Pancreas (tissue), 10 donors: ENCODE data around the gene GPHN. TPM values are rescaled to one million over a fixed set of nuclear protein-coding genes. Genes with fewer than 3 reads are reported as not detected.

ENCODE experiments used
- ATAC-seq, 4 donors: fragments of 200-7000 bp; cut with Tn5 transposase; one replicate each; pipeline versions ENCODE4 v1.8.0 to v1.9.1; 2020; ENCODE audit warnings: mild to moderate bottlenecking in 4 of 4, moderate library complexity in 4 of 4
- DNase-seq, 6 donors: peaks; one replicate each; pipeline ENCODE4 v3.0.0-alpha.2; 2020
- FAIRE-seq: peaks from 2 replicates; lab custom pipeline; 2012; peaks lifted over from hg19 to GRCh38; lab: Jason Lieb, UNC
- H3K27ac ChIP-seq, 4 donors: fragments of 200-600 bp; sonication (generic); 1 replicate in 3 of 4; 2 replicates in 1 of 4; pipeline versions ENCODE4 v1.5.0 to v1.8.0; 2020
- H3K27me3 ChIP-seq, 4 donors: fragments of 200-600 bp; one replicate each; pipeline ENCODE4 v1.8.0; 2021
- H3K36me3 ChIP-seq, 3 donors: fragments of 200-600 bp; sonication (generic) in 1 of 3; one replicate each; pipeline versions ENCODE4 v1.5.0 to v1.8.0; 2020 to 2021
- H3K4me1 ChIP-seq, 3 donors: fragments of 200-600 bp; one replicate each; pipeline ENCODE4 v1.8.0; 2021
- H3K4me3 ChIP-seq, 4 donors: fragments of 200-600 bp; sonication (generic) in 2 of 4; one replicate each; pipeline versions ENCODE4 v1.5.0 to v1.8.0; 2020 to 2021
- H3K9me3 ChIP-seq, 4 donors: fragments of 200-600 bp; one replicate each; pipeline ENCODE4 v1.8.0; 2021
- CTCF ChIP-seq, 4 donors: fragments of 200-600 bp; sonication (generic) in 3 of 4; IDR thresholded peaks; one replicate each; pipeline versions ENCODE4 v1.5.0 to v1.8.0; 2021; ENCODE audit warnings: antibody characterized with exemption in 4 of 4
- WGBS, 2 donors: extraction: QIAGEN DNeasy Blood & Tissue Kit; methylation state at CpG; one replicate each; pipeline ENCODE4 v1.1.7; 2013; 5-methylcytosine and 5-hydroxymethylcytosine counted together
- intact Hi-C, 3 donors: fragments of 100-400 bp; cut with DNase I; formaldehyde crosslinking; loops; one replicate each; pipeline versions ENCODE4 v1.11.1 to v1.14.2; 2022
- polyA plus RNA-seq, 2 donors: library from polyadenylated mRNA; stranded (reverse); fragments of 200-250 nt; gene quantifications; one replicate each; pipeline ENCODE4 v1.2.3, GENCODE V29; 2013
- total RNA-seq, 6 donors: library from RNA; stranded (reverse); fragmentation: NEBNext Ultra II Directional in 4 of 6; extraction: Animal tissue kit (Norgen Biotek cat#: 25700) in 4 of 6; gene quantifications; one replicate each; pipeline versions ENCODE4 v1.2.1 to v1.2.4, GENCODE V29; 2021 to 2023
- donor health status: healthy with polysubstance abuse.
- donor health status: DM: no; HTN: no; CAD: no; lungs with moderate emphysema.
- donor health status: DM: no; HTN: no; CAD: no.
- donor health status: control.
- donor health status: control.
- donor health status: Bipolar disorder and iron deficiency.
- donor health status: DM: yes; HTN: yes; CAD: no.
- donor health status: DM: no; HTN: no; CAD: no.
- donor health status: DM: no; HTN: no; CAD: no.
- donor health status: DM: yes; HTN: yes; CAD: no.

Gene GPHN
- total RNA-seq (10 to 100 TPM; 21.3 to 47.6 (median 24.4) TPM), polyA plus RNA-seq (10 to 100 TPM; 20.3 to 30.4 TPM)

- Histone ChIP-seq H3K4me1 (peaks cover 0 to 20% (median 14%) of the 10 kb centered on the region in 3 donors), H3K36me3 (no peaks in the 10 kb centered on the region), H3K9me3 (no peaks in the 10 kb centered on the region), H3K4me3 (peak within 1 kb of the TSS; percentile 86 to 97 (median 92)), H3K27me3 (no peaks in the 10 kb centered on the region), H3K27ac (peak within 1 kb of the TSS; percentile 78 to 96 (median 89))
- intact Hi-C loops, result no loop called here
- DNase-seq (peak; percentile 94 to 97 (median 96)), FAIRE-seq (peak; percentile 37), ATAC-seq (peak; percentile 89 to 95 (median 91))
- TF ChIP-seq CTCF (IDR thresholded peaks at IDR 0.05), result no peak
- WGBS, 2 donors, result 0 to 1% methylated on average over 86 to 91 of the region's 91 CpGs
These were observed at the start of gene GPHN for GRCh38 chr14:66507722-66508546. Gene GPHN, plus strand, starts transcription at chr14:66508147.

GRCh38 chr14:66459603-66460002, 48.3 kb upstream of the GPHN start:
- H3K27me3 ChIP-seq, result no peaks in the 10 kb centered on the region
- no peak for TF ChIP-seq CTCF (IDR thresholded peaks at IDR 0.05)
- FAIRE-seq, result no peak
- H3K4me3 ChIP-seq, result no peak overlapping the region
- no peak for ATAC-seq
- no peak for DNase-seq
- H3K9me3 ChIP-seq, result no peaks in the 10 kb centered on the region
- no peak overlapping the region for H3K27ac ChIP-seq
- intact Hi-C loops, result no loop called here
- no peaks in the 10 kb centered on the region for H3K4me1 ChIP-seq
- no peaks in the 10 kb centered on the region for H3K36me3 ChIP-seq

GRCh38 chr14:66464261-66464660, 43.7 kb upstream of the GPHN start:
- WGBS, 2 donors, result 98% methylated on average over 3 of the region's 3 CpGs

DNA sequence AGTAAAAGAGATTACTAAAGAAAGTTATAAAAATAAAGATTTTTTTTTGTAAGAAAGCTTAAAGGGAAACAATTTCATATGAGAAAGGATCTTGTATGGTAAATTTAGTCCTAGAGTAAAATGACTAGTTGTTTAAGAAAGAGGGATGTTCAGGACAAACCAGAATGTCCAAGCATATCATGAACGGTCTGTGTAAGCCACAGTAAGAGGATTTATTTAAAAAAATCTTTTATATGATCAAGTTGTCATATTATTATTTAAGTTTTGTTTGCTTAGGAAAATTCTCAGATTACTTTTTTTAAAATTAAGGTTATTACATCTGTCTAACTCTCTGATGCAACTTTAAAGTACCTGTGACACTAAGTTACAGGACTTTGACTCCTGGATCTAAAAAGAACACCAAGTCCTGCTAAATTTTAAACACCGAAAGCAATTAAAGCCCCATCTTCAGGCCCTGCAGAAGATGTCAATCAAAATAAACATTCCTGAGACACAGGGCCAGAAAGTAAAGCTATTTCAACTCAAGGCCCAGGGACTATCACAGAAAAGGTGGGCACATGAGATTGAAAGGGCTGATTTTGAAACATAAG, 39.1 kb upstream of the GPHN start:
- no peak for DNase-seq
- 93 to 94% methylated on average over 2 of the region's 2 CpGs for WGBS, 2 donors
- intact Hi-C loops, result no loop called here
- H3K4me3 ChIP-seq, result no peak overlapping the region
- TF ChIP-seq CTCF (IDR thresholded peaks at IDR 0.05), result no peak
- H3K27me3 ChIP-seq, result no peaks in the 10 kb centered on the region
- H3K36me3 ChIP-seq, result no peaks in the 10 kb centered on the region
- ATAC-seq, result no peak
- H3K27ac ChIP-seq, result no peak overlapping the region
- no peaks in the 10 kb centered on the region for H3K4me1 ChIP-seq
- FAIRE-seq, result no peak
- no peaks in the 10 kb centered on the region for H3K9me3 ChIP-seq

More at GRCh38 chr14:66464261-66464660, 43.7 kb upstream of the GPHN start:
- no peak for DNase-seq
- Histone ChIP-seq H3K9me3 (no peaks in the 10 kb centered on the region), H3K4me3 (no peak overlapping the region), H3K27me3 (no peaks in the 10 kb centered on the region), H3K36me3 (no peaks in the 10 kb centered on the region), H3K4me1 (no peaks in the 10 kb centered on the region), H3K27ac (no peak overlapping the region)
- FAIRE-seq, result no peak
- ATAC-seq, result no peak
- intact Hi-C loops, result no loop called here
- no peak for TF ChIP-seq CTCF (IDR thresholded peaks at IDR 0.05)

GRCh38 chr14:66471584-66471983, 36.4 kb upstream of the GPHN start:
- Histone ChIP-seq H3K4me1 (peaks cover 0 to under 1% (median 0%) of the 10 kb centered on the region in 3 donors), H3K27ac (no peak overlapping the region), H3K4me3 (no peak overlapping the region), H3K9me3 (no peaks in the 10 kb centered on the region), H3K27me3 (no peaks in the 10 kb centered on the region), H3K36me3 (no peaks in the 10 kb centered on the region)
- 75% methylated on average over 4 of the region's 4 CpGs for WGBS, 2 donors
- FAIRE-seq, result no peak
- no peak for ATAC-seq
- no peak for TF ChIP-seq CTCF (IDR thresholded peaks at IDR 0.05)
- DNase-seq, result no peak
- intact Hi-C loops, result no loop called here
